Measurements from ENCODE around the gene GINS2. TPM values are rescaled to one million over a fixed set of nuclear protein-coding genes. Genes with fewer than 3 reads are reported as not detected.

Gene GINS2
- total RNA-seq, 1 experiment from 2014 or later, result 53.3 TPM

DNA sequence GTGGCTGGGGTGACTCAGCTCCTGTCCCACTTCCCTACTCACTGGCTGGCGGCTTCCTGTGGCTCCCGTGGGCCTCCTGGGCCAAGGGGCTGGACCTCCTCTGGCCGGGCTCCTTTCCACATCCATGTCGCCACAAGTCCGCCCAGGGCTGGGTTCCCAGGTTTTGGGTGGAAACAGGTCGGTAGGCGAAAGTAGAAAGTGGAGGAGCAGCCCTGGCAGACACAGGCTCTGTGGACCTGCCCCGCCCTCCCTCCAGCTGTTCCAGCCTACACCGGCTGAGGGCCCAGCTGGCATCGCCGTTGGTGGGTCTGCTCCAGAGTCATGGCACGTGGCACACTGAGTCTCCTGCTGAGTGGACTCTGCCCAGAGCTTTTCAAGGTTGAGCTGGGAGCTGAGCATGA lies 47.0 kb downstream of the GINS2 start:
- intact Hi-C loops (cut with micrococcal nuclease), result no loop called here
- Histone ChIP-seq H3K79me2 (ENCODE audit: insufficient read depth, low read length) (peaks cover 12% of the 10 kb centered on the region; the same call in 1 of the 2 replicates), H2AFZ (ENCODE audit: low read depth, low read length, poor library complexity, severe bottlenecking) (no peak overlapping the region), H3K9me3 (ENCODE audit: control insufficient read depth in 1 of 2, insufficient read depth in 1 of 2, low read depth in 1 of 2, low read length in 2 of 2) (no peaks in the 10 kb centered on the region), H3K4me2 (ENCODE audit: low read length) (no peak overlapping the region), H3K36me3 (ENCODE audit: control insufficient read depth in 1 of 2, insufficient read depth in 2 of 2, low read length in 2 of 2) (no peaks in the 10 kb centered on the region), H3K27ac (ENCODE audit: low read depth, low read length) (no peak overlapping the region), H3K27me3 (ENCODE audit: insufficient read depth, low read length) (no peaks in the 10 kb centered on the region), H3K9me2 (ENCODE audit: insufficient read depth) (no peaks in the 10 kb centered on the region), H3K9ac (ENCODE audit: low read length) (no peak overlapping the region), H3K4me1 (ENCODE audit: control insufficient read depth in 1 of 2, insufficient read depth in 2 of 2, low read length in 2 of 2) (peaks cover 25 to 49% of the 10 kb centered on the region in 2 experiments), H3K4me3 (replicated peaks in 1 of 2; ENCODE audit: low read depth in 1 of 2, low read length in 2 of 2) (no peak overlapping the region), H4K20me1 (ENCODE audit: insufficient read depth) (peaks cover 9% of the 10 kb centered on the region; the same call in 1 of the 2 replicates)
- ChIA-PET POLR2A (no interaction called here), CTCF (no interaction called here), RAD21 (ENCODE audit: low non-redundant PET in 1 of 2, low total read pairs in 2 of 2, uncharacterized antibody in 2 of 2, unreplicated experiment in 2 of 2) (interaction anchor here in 1 of 2 experiments (0.6 kb wide), 1 partner anchor 47 kb away, joined by 3 read pairs; no protein-coding TSS in a partner anchor)
- BruUV-seq (replicated peaks), result no TSS peak
- DNase-seq (ENCODE audit: low read depth, low spot score) (no peak), ATAC-seq (no peak)
- TF ChIP-seq FOSL1 (IDR thresholded peaks at IDR 0.05; ENCODE audit: low read depth) (no peak), SRF (IDR thresholded peaks at IDR 0.05; ENCODE audit: low read depth) (no peak), ZFX (IDR thresholded peaks at IDR 0.05) (no peak)

DNA sequence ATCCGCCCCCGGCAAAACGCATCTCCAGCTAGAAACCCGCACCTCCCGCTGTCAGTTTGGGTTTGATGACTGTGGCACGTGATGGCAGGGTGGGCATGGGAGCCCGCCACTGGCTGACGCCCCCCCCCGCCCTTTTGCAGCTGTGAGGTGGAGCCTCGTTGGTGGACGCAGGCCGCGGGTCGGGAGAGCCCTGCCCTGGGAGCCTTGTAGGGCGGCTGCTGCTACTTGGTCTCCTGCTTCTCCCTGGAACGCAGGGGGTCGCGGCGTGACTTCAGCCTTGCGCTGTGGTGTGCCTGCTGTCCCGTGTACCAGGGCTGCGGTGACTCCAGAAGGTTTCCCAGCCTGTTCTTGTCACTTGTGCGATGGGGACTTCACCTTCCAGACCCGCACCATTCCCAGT lies 47.4 kb downstream of the GINS2 start:
- BruUV-seq (replicated peaks), result no TSS peak
- Histone ChIP-seq H3K4me2 (ENCODE audit: low read length) (no peak overlapping the region), H3K79me2 (ENCODE audit: insufficient read depth, low read length) (peaks cover 15% of the 10 kb centered on the region; the same call in 1 of the 2 replicates), H3K27me3 (ENCODE audit: insufficient read depth, low read length) (no peaks in the 10 kb centered on the region), H3K9ac (ENCODE audit: low read length) (no peak overlapping the region), H4K20me1 (ENCODE audit: insufficient read depth) (peaks cover 9% of the 10 kb centered on the region; the same call in 1 of the 2 replicates), H3K27ac (ENCODE audit: low read depth, low read length) (no peak overlapping the region), H3K36me3 (ENCODE audit: control insufficient read depth in 1 of 2, insufficient read depth in 2 of 2, low read length in 2 of 2) (no peaks in the 10 kb centered on the region), H2AFZ (ENCODE audit: low read depth, low read length, poor library complexity, severe bottlenecking) (no peak overlapping the region), H3K4me3 (replicated peaks in 1 of 2; ENCODE audit: low read depth in 1 of 2, low read length in 2 of 2) (no peak overlapping the region), H3K4me1 (ENCODE audit: control insufficient read depth in 1 of 2, insufficient read depth in 2 of 2, low read length in 2 of 2) (peaks cover 23 to 45% of the 10 kb centered on the region in 2 experiments), H3K9me2 (ENCODE audit: insufficient read depth) (no peaks in the 10 kb centered on the region), H3K9me3 (ENCODE audit: control insufficient read depth in 1 of 2, insufficient read depth in 1 of 2, low read depth in 1 of 2, low read length in 2 of 2) (no peaks in the 10 kb centered on the region)
- intact Hi-C loops (cut with micrococcal nuclease), result no loop called here
- TF ChIP-seq SP1 (IDR thresholded peaks at IDR 0.05; ENCODE audit: low read depth), result no peak
- TF ChIP-seq, protein P1, sequence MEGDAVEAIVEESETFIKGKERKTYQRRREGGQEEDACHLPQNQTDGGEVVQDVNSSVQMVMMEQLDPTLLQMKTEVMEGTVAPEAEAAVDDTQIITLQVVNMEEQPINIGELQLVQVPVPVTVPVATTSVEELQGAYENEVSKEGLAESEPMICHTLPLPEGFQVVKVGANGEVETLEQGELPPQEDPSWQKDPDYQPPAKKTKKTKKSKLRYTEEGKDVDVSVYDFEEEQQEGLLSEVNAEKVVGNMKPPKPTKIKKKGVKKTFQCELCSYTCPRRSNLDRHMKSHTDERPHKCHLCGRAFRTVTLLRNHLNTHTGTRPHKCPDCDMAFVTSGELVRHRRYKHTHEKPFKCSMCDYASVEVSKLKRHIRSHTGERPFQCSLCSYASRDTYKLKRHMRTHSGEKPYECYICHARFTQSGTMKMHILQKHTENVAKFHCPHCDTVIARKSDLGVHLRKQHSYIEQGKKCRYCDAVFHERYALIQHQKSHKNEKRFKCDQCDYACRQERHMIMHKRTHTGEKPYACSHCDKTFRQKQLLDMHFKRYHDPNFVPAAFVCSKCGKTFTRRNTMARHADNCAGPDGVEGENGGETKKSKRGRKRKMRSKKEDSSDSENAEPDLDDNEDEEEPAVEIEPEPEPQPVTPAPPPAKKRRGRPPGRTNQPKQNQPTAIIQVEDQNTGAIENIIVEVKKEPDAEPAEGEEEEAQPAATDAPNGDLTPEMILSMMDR (IDR thresholded peaks at IDR 0.05 in 2 of 3, conservative IDR thresholded peaks at IDR 0.05 in 1 of 3; ENCODE audit: borderline replicate concordance in 1 of 3, insufficient read depth in 1 of 3, low read depth in 2 of 3, low read length in 2 of 3), result no peak
- TF ChIP-seq CEBPB (IDR thresholded peaks at IDR 0.05; ENCODE audit: low read depth), result no peak
- TF ChIP-seq POLR2A (IDR thresholded peaks at IDR 0.05; ENCODE audit: borderline replicate concordance, extremely low read depth, insufficient read depth, insufficient read length), result no peak
- TF ChIP-seq EZH2 (IDR thresholded peaks at IDR 0.05), result no peak
- no peak for TF ChIP-seq TCF7L2 (IDR thresholded peaks at IDR 0.05; ENCODE audit: borderline replicate concordance, extremely low read depth, insufficient read depth, insufficient read length)
- no peak for TF ChIP-seq RAD21 (IDR thresholded peaks at IDR 0.05; ENCODE audit: low read depth)
- TF ChIP-seq EZH2phosphoT487 (IDR thresholded peaks at IDR 0.05; ENCODE audit: borderline replicate concordance), result no peak
- ChIA-PET POLR2A (no interaction called here), RAD21 (ENCODE audit: low non-redundant PET in 1 of 2, low total read pairs in 2 of 2, uncharacterized antibody in 2 of 2, unreplicated experiment in 2 of 2) (interaction anchor here in 1 of 2 experiments (0.6 kb wide), 1 partner anchor 48 kb away, joined by 3 read pairs; no protein-coding TSS in a partner anchor), CTCF (no interaction called here)
- DNase-seq (ENCODE audit: low read depth, low spot score) (no peak), ATAC-seq (no peak)
